Measurements from ENCODE around the gene NOTCH2. TPM values are rescaled to one million over a fixed set of nuclear protein-coding genes. Genes with fewer than 3 reads are reported as not detected.
A peak's percentile ranks its signal among the peaks of the same experiment; 100 is the strongest.
"Not testable (repeated sequence)": the region's sequence is repeated elsewhere in the genome, so short reads cannot be mapped to it uniquely, and the experiment has no call there.

NOTCH2 gene
- total RNA-seq = 100 to 1,000 TPM; 171 to 190 TPM

DNA sequence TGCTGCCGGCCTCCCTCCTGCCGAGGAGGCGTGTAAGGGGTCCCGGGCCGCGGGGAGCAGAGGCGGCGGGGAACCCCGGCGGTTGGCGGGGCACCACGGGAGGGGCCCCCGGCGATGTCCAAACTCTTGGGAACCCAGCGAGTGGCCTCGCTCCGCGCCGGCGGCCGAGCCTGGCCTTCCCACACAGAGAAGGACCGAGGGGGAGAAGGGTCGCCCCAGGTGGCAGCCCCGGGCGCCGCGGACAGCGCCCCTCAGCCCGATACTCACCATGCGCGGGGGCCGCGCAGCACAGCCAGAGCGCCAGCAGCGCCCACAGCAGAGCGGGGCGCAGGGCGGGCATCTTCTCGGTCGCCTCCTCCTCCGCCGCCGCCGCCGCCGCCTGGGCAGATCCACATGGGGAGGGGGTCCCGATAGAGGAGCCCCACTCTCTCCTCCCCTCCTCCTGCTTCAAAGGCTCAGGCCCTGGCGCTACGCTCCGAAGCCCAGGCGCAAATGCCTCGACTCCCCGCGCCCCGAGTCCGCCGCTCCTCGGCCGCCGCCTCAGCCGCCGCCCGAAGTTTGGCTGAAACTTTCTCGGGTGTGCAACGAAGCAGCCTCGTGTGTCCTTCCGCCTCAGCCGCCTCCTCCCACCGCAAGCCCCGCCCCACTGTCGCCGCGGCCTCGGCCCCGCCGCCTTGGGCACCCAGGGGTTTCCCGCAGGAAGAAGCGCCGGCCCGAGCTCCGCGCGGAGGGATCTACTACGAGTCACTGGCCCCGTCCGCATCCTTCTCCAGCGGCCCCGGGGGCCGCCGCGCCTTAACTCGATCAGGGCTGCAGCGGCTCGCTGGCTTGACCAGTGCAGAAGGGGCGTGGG, at the start of gene NOTCH2:
Gene NOTCH2, minus strand, starts transcription at position 596 of the 853 bp plus-strand sequence. Its CDS starts 256 bp downstream, at position 340.
- H3K9me3 ChIP-seq; H3K36me3 ChIP-seq; H3K27me3 ChIP-seq (replicated peaks; ENCODE audit: insufficient read depth); H3K4me1 ChIP-seq (ENCODE audit: control insufficient read depth in 1 of 2, low read depth in 2 of 2); DNase-seq (ENCODE audit: low spot score); ATAC-seq (ENCODE audit: insufficient number of reproducible peaks, low FRiP score, low read depth): not testable (repeated sequence)
- Histone ChIP-seq H3K27ac (peak within 1 kb of the TSS; percentile 89 to 92), H3K4me3 (peak within 1 kb of the TSS; percentile 88)

DNA sequence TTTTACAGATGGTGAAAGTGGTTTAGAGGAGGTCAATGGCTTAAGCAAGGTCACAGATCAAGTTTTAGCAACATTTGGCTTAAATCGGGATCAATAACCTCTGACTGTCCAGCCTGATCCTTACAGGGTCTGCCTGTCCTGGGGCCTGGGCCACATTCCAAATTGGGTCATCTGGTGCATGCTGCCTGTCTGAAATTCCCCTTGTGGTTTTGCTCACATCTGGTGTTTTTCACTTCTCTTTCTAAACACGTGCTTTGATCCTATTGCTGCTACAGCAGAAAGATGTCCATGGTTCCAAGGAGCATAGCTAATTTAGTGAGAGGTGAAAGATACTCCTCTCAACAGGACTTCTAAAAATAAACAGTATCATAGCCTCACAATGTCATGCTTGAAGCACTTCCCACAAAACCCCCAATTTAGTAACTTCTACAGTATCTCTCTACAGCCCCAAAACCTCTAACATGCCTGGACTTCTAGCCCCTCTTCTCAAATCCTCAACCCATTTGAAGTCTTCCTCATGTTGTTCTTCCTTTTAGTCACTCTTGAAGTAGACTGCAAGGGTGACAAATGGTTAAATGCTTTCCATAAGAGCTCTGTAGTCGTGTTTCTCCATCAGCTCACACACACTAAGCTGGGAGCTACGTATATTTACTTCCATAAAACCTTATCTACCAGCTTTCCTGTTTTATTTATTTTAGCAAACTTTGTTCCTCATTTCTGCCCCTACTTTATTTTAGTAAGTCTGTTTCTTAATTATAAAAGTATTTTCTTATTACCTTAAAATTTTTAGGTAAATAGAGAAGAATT, 48.1 kb upstream of the NOTCH2 start:
- DNase-seq (ENCODE audit: low spot score); H3K27ac ChIP-seq; ATAC-seq (ENCODE audit: insufficient number of reproducible peaks, low FRiP score, low read depth); H3K4me1 ChIP-seq (ENCODE audit: control insufficient read depth in 1 of 2, low read depth in 2 of 2); H3K4me3 ChIP-seq; H3K36me3 ChIP-seq; H3K27me3 ChIP-seq (replicated peaks; ENCODE audit: insufficient read depth); H3K9me3 ChIP-seq: not testable (repeated sequence)

DNA sequence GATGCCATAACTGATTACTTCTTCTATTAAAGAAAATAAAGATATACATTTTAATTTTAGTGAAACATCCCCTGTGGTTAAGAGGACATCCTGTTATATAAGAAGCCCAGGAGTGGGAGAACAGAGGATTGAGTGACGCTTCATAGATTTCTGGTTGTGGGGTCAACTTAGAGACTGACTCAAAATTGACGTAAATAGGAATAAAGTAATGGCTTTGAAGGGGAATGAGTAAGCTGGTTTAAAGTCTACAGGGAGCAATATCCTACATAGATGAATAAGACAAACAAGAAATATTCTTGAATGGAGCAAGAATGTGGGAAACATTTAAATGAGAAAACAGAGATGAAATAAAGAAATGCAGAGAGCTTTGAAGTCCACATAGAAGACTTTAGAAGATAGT, 46.6 kb upstream of the NOTCH2 start:
- not testable (repeated sequence) for H3K36me3 ChIP-seq; H3K9me3 ChIP-seq; H3K4me3 ChIP-seq; DNase-seq (ENCODE audit: low spot score); H3K27ac ChIP-seq; H3K27me3 ChIP-seq (replicated peaks; ENCODE audit: insufficient read depth); H3K4me1 ChIP-seq (ENCODE audit: control insufficient read depth in 1 of 2, low read depth in 2 of 2); ATAC-seq (ENCODE audit: insufficient number of reproducible peaks, low FRiP score, low read depth)

DNA sequence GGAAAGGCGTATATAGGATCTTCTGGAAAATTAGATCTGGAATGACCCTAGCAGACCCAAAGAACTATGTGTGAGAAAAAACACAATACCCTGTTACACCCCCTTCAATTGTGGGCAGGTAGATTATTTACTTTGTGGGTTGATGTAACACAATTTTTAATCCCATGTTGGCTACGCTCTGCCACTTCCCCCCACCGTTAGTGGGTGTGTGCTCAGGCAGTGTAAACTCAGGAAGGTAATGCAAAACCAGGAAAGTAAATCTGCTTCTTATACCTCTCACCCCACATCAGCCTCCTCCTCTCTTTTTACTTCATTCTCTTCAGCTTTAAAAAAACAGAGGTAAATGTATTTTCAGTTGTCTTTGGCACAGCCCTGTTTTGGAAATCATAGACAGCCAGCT, 43.7 kb upstream of the NOTCH2 start:
- ATAC-seq (ENCODE audit: insufficient number of reproducible peaks, low FRiP score, low read depth); H3K27ac ChIP-seq; H3K9me3 ChIP-seq; H3K36me3 ChIP-seq; H3K4me1 ChIP-seq (ENCODE audit: control insufficient read depth in 1 of 2, low read depth in 2 of 2); DNase-seq (ENCODE audit: low spot score); H3K4me3 ChIP-seq; H3K27me3 ChIP-seq (replicated peaks; ENCODE audit: insufficient read depth): not testable (repeated sequence)

DNA sequence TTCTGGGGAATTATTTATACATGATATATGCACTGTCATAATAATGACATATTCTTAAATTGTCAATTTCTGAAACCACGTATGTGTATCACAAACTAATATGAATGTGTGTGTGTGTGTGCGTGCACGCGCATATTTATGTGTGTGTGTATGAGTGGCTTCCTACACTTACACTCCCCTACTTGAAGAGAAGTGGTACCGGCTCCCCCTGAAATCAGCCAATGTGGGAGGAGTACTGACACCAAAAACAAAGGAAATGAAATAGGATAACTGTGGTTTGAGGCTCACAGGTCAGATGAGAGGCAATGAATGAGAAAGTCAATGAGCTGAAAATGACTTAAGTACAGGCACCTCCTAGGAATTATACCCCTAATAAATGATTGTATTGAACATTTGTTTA, 42.8 kb upstream of the NOTCH2 start:
- not testable (repeated sequence) for ATAC-seq (ENCODE audit: insufficient number of reproducible peaks, low FRiP score, low read depth); H3K36me3 ChIP-seq; H3K4me3 ChIP-seq; H3K27ac ChIP-seq; DNase-seq (ENCODE audit: low spot score); H3K9me3 ChIP-seq; H3K27me3 ChIP-seq (replicated peaks; ENCODE audit: insufficient read depth); H3K4me1 ChIP-seq (ENCODE audit: control insufficient read depth in 1 of 2, low read depth in 2 of 2)

DNA sequence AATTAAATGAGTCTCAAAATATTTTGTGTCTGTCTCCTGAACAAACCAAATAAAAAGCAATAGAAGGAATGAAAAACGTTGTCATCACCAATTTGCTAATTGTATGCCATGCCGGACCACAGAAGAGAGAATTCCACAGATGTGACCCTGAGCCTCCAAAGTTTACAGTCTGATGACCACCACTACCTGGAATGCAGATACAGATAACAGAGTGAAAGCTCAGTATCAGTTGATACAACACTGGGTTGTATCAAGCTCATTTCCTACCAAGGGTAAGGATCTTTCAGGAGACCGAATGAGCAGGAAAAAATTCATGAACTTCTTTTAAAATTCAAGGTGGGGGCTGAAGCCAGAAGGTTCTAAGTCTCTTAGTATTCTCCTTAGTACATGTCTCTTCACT, 42.3 kb upstream of the NOTCH2 start:
- not testable (repeated sequence) for ATAC-seq (ENCODE audit: insufficient number of reproducible peaks, low FRiP score, low read depth); H3K9me3 ChIP-seq; H3K27me3 ChIP-seq (replicated peaks; ENCODE audit: insufficient read depth); H3K4me1 ChIP-seq (ENCODE audit: control insufficient read depth in 1 of 2, low read depth in 2 of 2); H3K36me3 ChIP-seq; H3K4me3 ChIP-seq; H3K27ac ChIP-seq; DNase-seq (ENCODE audit: low spot score)

DNA sequence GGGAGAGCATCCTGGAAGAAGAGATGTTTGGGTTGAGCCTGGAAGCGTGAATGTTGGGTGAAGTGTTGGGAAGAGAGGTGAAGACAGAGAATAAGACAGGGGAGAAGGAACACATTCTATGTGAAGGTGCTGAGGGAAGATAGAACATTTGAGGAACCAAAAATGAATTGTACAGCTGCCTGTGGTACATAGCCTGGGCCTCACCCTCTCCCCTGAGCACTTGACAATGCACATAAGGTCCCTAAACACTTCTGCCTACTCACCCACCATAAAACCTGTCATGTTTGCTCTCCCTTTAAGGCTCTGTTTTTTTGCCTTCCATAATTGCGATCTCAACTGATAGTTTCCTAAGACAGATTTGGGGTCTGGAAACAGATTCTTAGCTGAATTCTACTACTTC, 41.5 kb upstream of the NOTCH2 start:
- not testable (repeated sequence) for ATAC-seq (ENCODE audit: insufficient number of reproducible peaks, low FRiP score, low read depth); DNase-seq (ENCODE audit: low spot score); H3K4me3 ChIP-seq; H3K9me3 ChIP-seq; H3K4me1 ChIP-seq (ENCODE audit: control insufficient read depth in 1 of 2, low read depth in 2 of 2); H3K27ac ChIP-seq; H3K36me3 ChIP-seq; H3K27me3 ChIP-seq (replicated peaks; ENCODE audit: insufficient read depth)

DNA sequence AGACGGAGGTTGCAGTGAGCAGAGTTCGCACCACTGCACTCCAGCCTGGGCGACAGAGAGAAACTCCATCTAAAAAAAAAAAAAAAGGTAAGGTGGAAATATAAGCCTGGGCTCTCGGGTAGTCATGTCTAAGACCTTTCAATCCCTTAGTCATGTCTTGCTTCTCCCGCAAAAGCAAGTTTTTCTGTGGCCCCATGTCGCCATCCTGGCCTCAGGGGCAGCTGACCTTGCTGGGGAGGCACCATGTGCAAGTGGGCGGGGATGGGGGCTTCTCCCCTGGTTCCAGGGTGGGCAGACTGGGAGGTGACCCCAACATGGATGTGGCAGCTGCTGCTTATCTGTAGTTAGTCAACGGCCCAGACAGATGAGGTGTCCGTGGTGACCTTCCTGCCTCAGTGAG, 40.2 kb upstream of the NOTCH2 start:
- not testable (repeated sequence) for DNase-seq (ENCODE audit: low spot score); ATAC-seq (ENCODE audit: insufficient number of reproducible peaks, low FRiP score, low read depth); H3K9me3 ChIP-seq; H3K4me3 ChIP-seq; H3K36me3 ChIP-seq; H3K27ac ChIP-seq; H3K27me3 ChIP-seq (replicated peaks; ENCODE audit: insufficient read depth); H3K4me1 ChIP-seq (ENCODE audit: control insufficient read depth in 1 of 2, low read depth in 2 of 2)

DNA sequence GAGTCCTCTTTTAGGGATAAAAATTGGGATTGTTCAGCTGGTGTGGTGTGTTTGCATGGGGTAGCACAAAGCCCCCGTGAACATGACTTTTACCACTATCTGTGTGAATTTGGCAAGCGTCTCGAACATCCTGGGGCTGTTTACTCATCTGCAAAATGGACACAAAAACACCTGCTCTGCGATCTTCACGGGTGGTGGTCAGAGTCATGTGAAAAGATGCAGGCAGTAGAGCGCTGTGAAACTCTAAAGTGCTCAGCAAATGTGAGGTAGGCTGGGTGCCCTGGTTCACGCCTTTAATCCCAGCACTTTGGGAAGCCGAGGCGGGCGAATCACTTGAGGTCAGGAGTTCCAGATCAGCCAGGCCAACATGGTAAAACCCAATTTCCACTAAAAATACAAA, 39.7 kb upstream of the NOTCH2 start:
- not testable (repeated sequence) for H3K27me3 ChIP-seq (replicated peaks; ENCODE audit: insufficient read depth); H3K36me3 ChIP-seq; H3K9me3 ChIP-seq; H3K4me3 ChIP-seq; DNase-seq (ENCODE audit: low spot score); H3K4me1 ChIP-seq (ENCODE audit: control insufficient read depth in 1 of 2, low read depth in 2 of 2); H3K27ac ChIP-seq; ATAC-seq (ENCODE audit: insufficient number of reproducible peaks, low FRiP score, low read depth)

DNA sequence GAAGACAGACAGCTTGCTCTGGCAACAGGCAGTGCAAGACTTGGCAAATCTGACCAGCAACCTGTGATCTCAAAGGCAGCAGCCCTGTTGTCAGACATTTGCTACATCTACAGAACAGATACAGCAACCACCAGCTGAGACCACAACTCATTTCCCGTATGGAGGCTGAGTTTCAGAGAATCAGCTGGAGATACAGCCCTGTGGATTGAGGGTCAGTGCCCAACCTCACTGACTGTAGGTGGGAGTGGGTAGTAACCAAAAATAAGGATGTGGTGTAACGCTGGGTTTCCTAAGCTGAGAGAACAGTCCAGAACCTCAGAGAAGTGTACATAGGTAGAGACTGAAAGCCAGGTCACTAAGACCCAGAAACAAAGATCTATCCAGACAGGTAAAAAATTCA, 35.8 kb upstream of the NOTCH2 start:
- H3K4me1 ChIP-seq (ENCODE audit: control insufficient read depth in 1 of 2, low read depth in 2 of 2); H3K27me3 ChIP-seq (replicated peaks; ENCODE audit: insufficient read depth); H3K27ac ChIP-seq; H3K36me3 ChIP-seq; H3K4me3 ChIP-seq; ATAC-seq (ENCODE audit: insufficient number of reproducible peaks, low FRiP score, low read depth); H3K9me3 ChIP-seq; DNase-seq (ENCODE audit: low spot score): not testable (repeated sequence)

DNA sequence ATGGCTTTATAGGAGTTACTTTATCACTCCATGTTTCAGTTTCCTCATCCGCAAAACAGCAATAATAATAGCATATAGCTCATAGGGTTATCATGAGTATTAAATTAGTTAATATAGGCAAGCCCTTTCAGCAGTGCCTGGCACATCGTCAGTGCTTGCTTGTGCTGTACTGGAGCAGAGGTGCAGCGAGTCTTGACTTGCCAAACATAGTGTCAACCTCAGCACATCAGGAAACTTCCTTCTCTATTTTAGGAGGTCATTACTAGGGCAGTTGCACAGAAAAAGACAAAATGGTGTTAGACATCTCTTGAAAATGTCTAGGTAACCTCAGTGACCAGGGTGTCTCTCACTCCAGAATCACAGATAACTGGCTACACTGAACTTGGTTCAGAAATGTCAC, 34.3 kb upstream of the NOTCH2 start:
- H3K4me3 ChIP-seq; DNase-seq (ENCODE audit: low spot score); H3K27ac ChIP-seq; H3K4me1 ChIP-seq (ENCODE audit: control insufficient read depth in 1 of 2, low read depth in 2 of 2); H3K36me3 ChIP-seq; H3K27me3 ChIP-seq (replicated peaks; ENCODE audit: insufficient read depth); H3K9me3 ChIP-seq; ATAC-seq (ENCODE audit: insufficient number of reproducible peaks, low FRiP score, low read depth): not testable (repeated sequence)

DNA sequence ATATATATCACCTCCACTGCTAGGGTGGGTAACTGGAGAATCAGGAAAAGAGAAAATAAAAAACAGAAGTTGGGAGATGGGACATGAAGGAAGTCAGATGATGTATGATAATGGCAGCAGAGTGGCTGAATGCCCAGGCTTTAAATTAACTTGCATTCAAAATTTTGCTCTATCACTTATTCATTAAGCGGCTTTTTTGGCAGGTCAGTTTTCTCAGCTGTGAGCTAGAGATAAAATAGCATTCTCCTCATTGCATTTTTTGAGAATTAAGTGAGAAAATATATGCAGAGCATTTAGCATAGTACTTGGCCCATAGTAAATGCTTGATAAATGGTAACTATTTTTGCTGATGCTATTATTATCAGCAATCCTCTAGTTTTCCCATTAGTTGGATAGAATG, 32.1 kb upstream of the NOTCH2 start:
- H3K27ac ChIP-seq; H3K36me3 ChIP-seq; DNase-seq (ENCODE audit: low spot score); H3K4me3 ChIP-seq; ATAC-seq (ENCODE audit: insufficient number of reproducible peaks, low FRiP score, low read depth); H3K4me1 ChIP-seq (ENCODE audit: control insufficient read depth in 1 of 2, low read depth in 2 of 2); H3K27me3 ChIP-seq (replicated peaks; ENCODE audit: insufficient read depth); H3K9me3 ChIP-seq: not testable (repeated sequence)

All from thoracic aorta (tissue), 2 donors.